Stimulated activated CD4-positive, alpha-beta T cell treated with anti-CD3 and anti-CD28 coated beads, Interleukin-1b, Interleukin-23, amount 100 ng/mL, for 24 hours (primary cell): Measurements from ENCODE around the gene TMEM141.

Experiments
- DNase-seq, 4 experiments: peaks; one replicate each; pipeline ENCODE4 v3.0.0-alpha.2; 2020; ENCODE audit warnings: low read depth in 4 of 4, low spot score in 1 of 4

The TMEM141 gene

DNA sequence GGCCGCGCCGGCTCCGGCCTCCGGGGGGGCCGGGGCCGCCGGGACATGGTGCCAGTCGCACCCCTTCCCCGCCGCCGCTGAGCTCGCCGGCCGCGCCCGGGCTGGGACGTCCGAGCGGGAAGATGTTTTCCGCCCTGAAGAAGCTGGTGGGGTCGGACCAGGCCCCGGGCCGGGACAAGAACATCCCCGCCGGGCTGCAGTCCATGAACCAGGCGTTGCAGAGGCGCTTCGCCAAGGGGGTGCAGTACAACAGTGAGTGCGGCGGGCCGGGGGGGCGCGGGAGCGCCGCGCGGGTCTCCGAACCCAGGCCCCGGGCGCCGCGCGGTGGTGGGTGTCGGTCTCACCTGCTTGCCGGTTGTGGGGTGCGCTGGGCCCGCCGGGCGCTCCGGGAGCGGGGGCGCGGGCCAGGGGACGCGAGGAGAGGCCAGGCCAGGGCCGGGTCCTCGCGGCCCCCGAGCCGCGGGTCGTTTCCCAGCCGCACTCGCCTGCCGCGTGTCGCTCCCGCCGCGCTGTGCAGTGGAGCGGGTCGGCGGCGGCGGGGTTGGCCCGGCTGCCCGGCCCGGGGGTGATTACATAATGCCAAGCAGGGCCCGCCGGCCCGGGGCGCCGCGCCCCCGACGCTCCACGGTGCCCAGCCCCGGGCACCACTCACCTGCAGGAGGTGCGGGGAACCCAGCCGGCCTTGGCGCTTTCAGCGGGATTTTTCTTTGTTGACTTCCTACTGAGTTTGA lies 17.1 kb downstream of the TMEM141 start:
- peak in 1 of 4 experiments; percentile 27 for DNase-seq

DNA sequence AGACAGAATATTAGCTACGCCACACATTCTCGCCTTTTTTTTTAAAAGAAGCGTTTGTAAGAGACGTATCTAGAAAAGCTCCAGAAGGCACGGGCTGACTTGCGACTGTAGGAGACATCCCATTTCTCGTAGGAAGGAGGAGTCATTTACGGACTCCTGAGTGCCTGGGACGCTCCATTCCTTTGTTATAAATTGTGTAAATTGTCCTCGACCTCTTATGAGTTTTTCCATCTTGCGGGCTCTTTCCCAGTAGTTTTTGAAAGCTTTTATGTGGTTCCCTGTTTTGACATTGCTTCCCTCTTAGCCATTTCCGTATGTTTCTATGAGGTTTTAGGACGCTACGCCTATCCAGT lies 17.6 kb downstream of the TMEM141 start:
- no peak for DNase-seq

DNA sequence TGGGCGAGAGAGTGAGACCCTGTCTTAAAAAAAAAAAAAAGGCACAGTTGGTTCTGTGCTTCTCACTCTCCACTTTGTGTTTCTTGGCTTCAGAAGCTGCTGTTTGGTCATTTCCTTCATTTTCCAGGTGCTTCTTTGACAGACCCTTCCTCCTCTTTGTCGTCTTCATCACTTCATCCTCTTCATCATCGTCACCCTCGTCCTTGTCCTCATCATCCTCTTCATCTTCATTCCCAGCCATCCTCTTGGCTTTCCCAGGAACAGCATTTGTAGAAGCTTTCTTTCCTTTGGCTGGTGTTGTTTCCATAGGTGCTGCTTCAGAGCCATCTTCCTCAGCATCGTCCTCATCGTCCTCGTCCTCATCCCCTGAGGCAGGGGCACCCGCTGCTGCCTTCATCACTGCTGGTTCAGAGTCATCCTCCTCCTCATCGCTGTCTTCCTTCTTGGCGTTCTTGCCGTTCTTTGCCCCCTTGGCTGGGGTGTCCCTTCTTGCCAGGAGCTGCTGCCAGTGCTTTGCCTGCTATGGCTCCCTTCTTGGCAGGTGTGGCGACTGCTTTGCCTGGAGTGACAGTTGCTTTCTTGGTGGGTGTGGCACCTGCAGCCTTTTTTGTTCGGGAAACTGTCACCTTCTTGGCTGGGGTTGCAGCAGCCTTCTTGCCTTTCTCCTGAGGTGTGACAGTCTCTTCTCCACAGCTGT lies 23.7 kb downstream of the TMEM141 start:
- no peak for DNase-seq

DNA sequence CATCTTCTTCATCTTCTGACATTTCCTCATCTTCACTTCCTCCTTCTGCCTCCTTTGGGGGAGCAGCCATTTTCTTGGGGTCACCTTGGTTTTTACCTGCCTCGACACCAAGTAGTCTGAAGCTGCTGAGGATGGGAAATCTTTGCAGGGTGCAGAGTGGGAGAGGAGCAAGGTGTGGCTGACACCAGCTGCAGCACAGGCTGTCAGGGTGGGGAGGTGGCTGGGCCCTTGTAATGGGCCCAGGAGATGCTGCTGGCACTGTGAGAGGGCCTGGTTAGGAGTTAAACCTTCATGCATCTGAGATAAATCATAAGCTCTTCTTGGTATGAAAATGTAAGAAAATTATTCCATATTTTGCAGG lies 24.3 kb downstream of the TMEM141 start:
- no peak for DNase-seq

DNA sequence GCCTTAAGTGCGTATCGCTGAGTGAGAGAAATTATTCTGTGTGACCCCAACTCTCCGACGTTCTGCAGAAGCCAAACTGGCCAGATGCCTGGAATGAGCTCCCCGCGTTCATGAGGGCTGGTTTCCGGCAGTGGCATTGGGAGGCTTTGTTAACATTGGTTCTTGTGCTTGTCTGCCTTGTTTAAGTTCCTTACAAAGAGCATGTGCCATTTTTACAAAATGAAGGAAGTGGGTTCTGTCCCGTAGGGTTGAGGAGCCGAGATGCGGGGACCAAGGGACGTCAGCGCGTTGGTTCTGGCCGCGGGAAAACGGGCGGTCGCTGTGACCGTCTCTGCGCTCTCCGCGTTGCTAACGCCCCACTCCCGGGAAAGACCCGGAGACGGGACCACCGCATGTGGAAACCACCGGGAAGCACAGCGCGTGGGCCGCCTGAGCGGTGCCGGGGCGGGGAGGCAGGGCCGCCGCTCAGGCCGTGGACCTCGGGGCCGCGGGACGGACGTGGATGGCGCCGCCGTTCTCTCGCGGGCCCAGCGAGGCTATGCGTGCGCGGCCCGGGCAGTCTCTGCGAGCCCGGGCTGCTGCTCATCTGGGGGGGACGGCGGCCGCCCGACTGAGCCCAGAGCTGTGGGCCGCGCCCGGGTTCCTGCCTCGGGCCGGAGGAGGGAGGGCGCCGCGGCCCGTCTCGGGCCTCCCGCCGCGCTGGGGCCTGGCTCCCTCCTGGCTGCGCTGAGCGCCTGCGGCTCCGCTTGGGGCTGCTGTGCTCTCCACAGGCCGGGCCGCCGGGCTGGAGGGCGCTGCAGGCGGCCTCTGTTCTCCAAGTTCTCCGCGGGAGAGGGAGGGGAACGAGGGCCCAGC lies 30.1 kb downstream of the TMEM141 start:
- DNase-seq, result no peak

DNA sequence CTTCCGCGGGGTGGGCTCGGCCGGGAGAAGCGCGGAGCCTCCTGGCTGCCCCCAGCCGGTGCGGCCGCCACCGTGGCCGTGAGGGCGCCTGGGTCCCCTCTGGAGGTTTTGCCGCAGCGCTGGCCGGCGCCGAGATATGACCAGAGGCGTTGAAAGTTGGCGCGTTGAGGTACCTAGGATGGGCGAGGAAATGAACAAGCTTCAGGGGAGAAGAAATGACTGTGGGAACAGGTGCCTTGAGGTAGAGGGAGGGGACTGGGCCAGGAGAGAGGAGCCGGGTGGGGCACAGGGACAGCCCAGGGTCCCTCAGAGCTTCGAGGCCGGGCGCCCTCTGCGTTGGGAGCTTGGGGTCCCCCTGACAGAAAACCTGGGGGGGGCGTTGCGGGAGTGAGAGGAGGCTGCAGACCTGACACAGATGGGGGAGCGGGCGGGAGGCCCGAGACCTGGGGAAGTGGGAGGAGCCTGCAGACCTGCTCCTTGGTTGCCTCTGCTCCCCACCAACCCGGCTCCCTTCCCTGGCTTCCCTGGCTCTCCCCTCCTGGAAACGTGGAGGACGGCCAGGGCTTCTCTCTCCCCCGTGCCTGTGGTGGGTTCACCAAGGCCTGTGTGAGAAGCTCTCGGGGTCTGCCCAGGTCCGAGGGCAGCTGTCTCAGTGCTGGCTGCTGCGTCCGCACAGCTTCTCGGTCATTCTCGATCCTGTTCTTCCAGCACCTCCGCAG lies 30.8 kb downstream of the TMEM141 start:
- no peak for DNase-seq

DNA sequence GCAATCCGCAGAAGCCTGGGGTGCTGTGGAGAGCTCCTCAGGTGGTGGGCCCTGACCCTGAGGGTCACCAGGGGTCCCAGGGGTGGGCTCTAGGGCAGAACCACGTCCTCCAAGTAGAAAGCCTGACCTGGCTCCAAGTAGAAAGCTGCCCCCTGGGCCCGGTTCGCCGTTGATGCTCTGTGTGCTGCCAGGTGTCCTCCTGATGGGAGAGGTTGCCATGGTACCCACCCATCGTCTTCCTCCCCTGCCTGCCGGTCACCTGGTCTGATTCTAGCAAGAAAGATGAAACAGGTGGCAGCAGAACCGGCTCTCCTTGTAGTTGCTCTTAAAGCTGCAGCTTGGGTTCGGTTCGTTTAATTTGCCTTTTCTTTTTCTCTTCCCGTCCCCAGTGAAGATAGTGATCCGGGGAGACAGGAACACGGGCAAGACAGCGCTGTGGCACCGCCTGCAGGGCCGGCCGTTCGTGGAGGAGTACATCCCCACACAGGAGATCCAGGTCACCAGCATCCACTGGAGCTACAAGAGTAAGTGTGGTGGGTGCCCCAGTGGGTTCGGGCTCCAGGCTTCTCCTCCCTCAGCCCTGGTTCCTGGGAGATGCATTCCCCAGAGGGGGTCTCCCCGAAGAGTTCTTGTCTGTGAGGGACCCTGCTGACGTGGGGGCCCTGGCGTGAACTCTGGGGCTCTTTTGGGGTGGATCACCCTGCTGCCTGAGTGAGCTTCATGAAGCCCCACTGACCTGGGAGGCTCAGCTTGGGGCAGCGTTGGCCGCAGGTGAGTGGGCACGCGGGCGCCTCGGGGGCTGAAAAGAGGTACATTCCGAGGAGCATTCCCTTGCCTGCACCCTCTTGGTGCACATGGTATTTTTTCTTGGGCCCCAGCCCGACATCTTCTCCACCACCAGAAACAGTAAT lies 32.2 kb downstream of the TMEM141 start:
- DNase-seq, result no peak

DNA sequence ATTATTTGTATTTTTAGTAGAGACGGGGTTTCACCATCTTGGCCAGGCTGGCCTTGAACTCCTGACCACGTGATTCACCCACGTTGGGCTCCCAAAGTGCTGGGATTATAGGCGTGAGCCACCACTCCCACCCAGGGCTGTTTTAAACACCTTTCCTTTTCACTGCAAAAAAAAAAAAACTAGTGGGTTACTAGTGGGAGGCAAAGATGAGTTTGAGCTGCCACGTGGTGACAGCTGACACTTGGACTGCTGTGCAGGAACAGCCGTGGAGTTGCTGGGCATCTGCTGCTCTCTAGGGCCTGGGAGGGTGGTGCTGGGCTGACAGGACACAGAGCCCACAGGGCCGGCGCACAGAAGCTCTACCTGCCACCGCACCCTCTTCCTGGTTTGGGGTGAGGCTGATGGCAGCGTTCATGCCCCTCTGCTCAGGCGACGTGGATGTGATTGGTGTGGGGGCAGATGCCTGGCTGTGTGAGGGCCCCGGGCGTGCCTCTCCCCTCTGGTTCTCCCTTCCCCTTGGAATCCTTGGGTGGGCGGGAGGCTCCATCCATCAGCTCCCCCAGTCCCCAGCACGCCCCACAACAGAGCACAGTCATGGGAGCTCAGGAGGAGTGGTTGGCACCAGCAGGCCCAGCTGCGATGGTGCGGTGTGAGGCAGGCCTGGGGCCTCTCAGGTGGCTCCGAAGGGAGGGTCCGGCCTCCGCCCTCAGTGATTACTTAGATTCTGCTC lies 33.5 kb downstream of the TMEM141 start:
- DNase-seq, result no peak

DNA sequence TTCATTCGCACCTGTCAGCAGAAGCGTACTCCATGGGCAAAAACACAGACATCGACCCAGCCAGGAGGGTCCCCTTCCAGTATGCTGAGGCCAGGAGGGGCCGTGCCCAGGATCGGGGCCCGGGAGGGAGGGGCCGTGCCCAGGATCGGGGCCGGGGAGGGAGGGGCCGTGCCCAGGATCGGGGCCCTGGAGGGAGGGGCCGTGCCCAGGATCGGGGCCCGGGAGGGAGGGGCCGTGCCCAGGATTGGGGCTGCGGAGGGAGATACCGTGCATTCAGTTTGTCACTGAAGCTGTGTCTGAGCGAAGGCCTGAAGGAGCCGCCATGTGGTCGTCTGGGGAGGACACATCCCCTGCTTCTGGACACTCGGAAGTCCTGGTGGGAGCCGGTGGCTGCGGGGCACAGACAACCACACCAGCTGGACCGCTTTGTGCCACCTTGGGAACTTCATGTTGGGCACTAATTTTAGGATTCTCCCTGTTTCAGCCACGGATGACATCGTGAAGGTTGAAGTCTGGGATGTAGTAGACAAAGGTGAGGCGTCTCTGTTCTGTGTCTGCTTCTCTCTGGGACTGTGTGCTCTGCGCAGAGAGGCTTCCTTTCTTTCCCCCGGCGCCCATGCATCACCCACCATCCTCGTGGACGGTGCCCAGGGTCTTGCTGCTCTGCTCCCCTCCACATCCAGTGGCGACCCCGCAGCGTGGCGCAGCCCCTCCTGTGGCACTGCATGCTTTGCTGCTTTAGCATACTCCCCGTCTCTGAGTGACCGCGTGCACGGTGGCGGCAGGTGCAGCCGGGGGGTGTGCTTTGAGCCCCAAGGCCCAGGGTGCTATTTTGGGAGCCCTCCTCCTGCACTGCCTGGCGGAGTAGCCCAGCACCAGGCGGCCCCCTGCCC lies 34.4 kb downstream of the TMEM141 start:
- no peak for DNase-seq

DNA sequence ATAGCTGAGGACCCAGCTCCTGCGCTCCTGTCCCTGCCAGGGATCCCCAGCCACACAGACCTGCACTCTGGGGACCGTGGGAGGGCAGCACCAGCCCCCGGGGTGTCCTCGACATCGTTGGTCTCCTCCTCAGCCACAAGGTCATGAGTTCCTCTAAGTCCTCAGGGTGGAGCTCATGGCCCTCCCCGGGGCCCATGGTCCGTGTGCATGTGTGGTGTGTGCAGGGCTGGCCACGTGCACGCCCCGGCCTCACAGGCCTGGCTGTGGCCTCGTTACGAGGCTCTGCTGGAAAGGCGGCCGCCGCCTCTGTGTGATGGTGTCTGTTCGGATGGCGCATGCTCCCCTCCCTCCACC lies 35.0 kb downstream of the TMEM141 start:
- DNase-seq, result no peak

DNA sequence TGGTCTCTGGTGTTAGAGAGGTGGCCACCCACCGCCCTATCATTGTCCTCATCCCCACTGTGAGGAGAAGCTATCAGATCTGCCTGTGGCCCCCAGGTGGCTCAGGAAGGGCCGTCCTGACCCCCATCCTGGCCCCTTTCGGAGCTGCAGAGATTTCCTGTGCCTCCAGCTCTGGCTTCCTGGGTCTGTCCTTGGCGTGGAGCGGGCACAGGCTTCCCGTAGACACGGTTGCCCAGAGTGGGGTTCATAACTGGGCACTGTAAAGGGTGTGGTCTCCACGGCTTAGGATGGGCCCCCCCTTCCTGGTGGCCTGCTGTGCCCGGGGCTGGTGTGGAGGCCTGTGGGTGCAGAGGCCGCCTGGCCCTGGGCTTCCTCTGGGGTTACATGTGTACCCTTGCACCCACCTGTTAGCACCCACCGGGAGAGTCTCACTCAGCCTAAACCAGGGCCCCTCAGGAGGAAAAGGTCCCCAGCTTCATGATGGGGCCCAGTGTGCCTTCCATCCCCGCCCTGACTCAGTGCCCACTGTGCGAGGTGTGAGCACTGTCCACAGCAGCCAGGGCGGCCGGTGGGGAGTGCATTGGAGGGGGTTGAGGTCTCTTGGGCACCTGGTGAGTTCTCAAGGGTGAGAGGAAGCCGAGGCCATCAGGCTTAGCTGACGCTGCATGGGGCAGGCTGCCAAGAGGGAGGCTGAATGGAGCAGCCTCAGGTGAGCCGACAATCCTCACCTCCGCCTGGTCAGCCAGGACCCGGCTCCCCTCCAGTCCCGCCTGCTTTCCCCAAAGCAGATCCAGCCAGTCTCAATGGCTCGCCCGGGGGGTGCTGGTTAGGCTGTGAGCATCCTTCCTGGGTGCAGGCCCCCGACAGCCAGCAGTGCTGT lies 35.8 kb downstream of the TMEM141 start:
- no peak for DNase-seq

DNA sequence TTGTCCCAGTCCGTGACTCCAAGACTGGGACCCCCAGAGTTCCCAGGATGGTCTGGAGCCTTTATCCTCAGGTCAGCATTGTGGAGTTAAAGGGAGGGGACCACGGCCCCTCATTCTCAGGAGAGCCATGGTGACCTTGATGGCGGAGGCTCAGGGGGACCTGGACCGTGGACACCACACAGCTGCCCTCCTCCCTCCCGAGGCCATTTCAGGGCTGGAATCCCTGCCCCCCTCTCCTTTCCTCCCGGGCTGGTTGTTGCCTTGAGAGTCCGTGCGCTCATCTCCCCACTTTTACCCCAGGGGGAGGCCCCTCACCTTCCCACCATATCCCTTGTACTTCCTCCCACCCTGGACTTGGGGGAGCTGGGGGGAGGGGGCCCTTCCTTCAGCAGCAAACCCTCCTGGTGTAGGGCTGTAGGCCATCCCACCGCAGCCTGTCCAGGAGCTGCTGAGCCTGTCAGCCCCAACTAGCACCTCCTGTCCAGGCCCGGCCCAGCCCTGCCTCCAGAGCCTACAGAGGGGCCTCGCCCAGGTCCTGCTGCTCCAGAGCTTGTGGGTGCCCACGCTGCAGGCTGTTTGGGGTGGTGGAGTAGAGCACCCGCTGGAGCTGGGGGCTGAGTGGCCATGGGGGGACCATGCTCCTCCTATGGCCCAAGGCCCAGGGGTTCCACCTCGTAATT lies 36.8 kb downstream of the TMEM141 start:
- no peak for DNase-seq

DNA sequence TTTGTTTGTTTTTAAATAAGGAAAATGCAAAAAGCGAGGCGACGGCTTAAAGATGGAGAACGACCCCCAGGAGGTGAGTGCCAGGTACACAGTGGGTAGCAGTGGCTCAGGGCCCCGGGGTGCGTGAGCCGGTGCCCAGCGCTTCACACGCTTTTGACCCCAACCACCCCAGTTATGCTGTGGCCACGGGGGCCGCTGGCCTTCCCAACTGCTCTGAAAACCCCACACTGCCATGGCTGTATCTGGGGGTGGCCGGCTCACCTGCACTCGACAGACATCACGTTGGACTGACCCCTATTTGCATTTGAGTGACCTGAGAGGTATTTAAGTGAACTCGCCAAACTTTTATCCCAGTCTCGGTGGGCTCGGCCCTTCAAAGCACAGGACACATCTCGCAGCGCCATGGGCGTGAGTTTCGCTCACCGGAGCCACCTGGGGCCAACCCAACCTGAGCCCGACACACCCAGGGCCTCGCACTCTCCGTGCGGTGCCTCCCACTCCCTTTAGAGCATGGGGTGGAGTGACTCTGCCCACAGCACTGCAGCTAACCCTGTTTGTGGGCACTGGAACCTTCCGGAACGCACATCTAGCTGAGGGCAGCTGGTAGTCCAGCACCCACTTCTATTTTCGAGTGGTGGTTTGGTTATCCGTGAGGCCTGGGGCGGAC lies 37.5 kb downstream of the TMEM141 start:
- no peak for DNase-seq

DNA sequence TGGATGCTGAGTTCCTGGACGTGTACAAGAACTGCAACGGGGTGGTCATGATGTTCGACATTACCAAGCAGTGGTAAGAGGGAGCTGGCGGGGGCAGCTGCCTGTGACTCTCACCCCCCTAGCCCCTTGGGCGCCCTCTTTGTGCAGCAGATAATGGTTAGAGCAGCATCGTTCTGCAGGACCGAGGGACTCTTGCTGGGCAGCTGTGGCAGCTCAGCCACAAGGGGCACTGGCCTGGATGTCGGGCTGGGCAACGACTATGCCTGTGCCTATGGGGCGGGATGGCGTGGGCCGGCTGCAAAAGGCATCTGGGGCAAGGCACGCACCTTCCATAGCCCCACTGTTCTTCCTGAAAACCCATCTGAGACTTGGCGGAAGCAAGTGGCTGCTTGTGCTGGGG lies 38.3 kb downstream of the TMEM141 start:
- no peak for DNase-seq

DNA sequence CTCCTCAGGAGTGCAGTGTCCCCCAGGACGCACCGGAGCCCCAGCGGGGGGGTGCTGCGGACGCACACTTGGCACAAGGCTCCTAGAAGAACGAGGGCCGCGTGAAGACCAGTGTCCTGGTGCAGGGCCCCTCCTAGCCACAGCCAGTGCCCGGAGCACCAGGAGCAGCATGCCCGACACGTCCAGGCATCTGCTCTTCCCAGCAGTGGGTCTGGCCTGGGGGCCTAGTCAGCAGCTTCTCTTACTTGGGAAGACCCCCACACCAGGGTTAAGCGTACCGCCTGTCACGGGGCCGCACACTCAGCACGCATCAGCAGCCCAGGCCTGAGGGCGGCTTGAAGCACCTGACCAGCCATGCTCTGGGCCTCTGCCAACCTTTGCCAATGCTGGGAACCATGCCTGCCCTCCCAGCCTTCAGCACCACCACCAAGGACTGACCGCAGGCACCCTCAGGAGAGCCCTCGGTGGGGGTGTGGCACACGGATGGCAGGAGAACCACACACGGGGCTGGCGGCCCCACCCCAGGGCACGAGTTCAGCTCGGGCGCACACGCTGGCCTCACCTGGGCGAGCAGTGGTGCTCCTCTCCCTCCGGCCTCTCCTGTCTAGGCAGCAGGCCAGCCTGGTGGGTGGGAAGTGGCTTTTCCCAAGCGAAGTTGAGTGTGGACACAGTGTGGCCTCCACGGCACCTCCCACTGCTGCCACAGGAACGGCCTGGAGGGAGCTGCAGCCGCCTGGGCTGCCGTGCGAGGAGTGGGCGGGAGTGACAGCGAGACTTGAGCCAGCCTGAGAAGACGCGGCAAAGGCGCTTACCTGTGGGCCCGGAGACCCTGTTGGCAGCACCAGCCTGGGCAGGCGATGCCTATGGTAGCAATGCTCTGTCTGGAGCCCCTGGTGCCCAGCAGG lies 39.1 kb downstream of the TMEM141 start:
- DNase-seq, result no peak
